Right forelimb (tissue), 1 donor: ENCODE results near the gene IPO11.
"Not testable (repeated sequence)": the region's sequence is repeated elsewhere in the genome, so short reads cannot be mapped to it uniquely, and the experiment has no call there.

Experiments used
- DNase-seq: peaks from one replicate; pipeline ENCODE4 v3.0.0-alpha.2; 2018

The IPO11 gene

GRCh38 chr5:62450259-62450658 is 37.7 kb downstream of the IPO11 start:
- no peak for DNase-seq

DNA sequence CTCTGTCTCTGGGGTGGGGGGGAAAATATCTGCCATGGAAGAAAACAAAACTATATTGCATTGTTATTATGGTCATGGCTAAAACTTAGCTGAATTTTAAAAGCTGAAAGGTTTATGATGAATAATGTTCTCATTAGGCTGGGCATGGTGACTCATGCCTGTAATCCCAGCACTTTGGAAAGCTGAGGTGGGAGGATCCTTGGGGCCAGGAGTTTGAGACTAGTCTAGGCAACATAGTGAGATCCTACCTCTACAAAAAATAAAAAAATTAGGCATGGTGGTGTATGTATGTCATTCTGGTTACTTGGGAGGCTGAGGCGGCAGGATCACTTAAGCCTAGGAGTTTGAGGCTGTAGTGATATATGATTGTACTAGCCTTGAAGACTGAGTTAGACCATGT is 44.5 kb downstream of the IPO11 start:
- DNase-seq, result no peak

DNA sequence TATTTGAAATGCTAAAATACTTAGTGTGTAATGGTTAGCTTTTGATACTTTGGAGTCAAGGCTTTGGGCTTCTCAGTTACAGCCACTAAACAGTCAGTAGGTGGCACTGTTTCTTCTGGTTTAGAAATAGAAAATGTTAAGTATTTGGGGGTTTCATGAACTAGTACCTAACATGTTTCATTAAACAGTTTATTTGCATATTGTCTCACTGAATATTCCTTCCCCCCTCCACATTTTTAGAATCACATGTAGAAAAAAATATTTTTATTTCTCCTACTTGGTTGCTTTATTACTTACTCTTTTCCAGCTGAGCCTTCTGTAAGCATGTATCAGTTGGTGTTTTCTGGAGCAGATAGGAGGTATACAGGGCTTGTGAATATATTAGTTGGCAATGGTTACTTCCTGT is 48.0 kb downstream of the IPO11 start:
- no peak for DNase-seq

DNA sequence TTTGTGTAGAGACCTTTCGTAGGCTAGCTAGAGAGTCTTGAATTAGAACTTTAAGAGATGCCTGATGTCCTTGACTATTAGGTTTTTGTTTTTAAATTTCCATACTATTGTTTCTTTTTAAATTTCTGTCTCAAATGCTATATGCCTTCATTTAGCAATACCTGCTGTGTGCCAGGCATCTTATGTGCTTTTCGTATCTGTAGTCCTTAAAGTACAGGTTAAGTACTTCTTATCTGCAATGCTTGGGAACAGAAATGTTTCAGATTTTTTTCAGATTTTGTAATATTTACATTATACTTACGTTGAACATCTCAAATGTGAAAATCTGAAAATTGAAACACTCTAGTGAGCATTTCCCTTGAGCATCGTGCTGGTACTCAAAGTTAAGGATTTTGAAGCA is 49.0 kb downstream of the IPO11 start:
- DNase-seq, result no peak

GRCh38 chr5:62465985-62466925 is 53.7 kb downstream of the IPO11 start:
- no peak for DNase-seq

DNA sequence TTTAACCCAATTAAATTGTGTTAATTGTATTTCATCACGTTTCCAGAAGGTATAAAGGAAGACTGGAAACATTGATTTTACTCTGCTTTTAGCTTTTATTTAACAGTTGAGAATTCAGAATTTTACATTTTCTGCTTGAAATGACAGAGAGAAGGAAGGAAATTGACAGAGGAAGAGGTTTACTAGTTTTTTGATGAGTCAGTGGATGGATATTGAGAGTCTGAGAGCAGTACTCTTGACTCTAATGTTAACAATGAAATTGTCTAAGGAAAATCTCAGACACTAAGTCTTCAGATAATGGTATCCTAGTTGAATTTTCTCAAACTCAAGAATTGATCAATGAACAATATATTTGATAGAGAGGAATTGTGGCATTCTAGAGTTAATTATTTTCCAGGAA is 60.6 kb downstream of the IPO11 start:
- DNase-seq, result no peak

- DNase-seq, result no peak
Measured at GRCh38 chr5:62475072-62475471, 62.5 kb downstream of the IPO11 start.

DNA sequence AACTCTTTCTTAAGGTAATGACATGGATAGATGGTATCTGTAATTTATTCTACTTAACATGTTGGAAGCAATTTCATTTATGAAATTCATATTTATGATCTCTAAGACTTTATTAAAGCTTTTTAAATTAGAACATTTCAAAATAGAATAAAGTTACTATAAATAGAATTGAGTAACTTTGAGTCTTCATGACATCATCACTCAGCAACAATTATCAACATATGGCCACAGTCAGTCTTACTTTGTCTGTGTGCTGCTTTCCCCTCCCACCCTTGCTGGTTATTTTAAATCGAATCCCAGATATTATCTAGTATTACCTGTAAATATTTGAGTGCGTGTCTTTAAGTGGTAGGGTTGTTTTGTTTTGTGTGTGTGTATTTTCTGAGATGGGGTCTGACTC is 65.2 kb downstream of the IPO11 start:
- DNase-seq, result no peak

GRCh38 chr5:62483556-62483955 is 71.0 kb downstream of the IPO11 start:
- no peak for DNase-seq

DNA sequence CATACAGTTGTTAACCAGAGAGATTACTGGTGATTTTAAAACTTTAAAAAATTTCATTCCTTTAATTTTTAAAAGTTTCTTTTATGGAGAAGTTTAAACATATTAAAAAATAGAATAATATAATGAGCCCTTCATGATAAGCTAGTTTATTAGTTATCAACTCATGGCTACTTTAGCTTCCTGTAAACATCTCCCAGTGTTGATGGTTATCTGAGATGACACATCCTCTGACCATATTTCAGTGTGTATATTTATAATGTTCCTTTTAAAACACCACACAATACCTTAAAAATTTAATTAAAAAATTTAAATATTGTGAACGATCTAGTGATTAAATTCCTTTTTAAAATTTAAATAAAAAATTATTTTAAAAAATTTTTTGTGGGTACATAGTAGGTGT is 74.1 kb downstream of the IPO11 start:
- no peak for DNase-seq

- DNase-seq, result no peak
Measured at GRCh38 chr5:62488531-62488930, 76.0 kb downstream of the IPO11 start.

DNA sequence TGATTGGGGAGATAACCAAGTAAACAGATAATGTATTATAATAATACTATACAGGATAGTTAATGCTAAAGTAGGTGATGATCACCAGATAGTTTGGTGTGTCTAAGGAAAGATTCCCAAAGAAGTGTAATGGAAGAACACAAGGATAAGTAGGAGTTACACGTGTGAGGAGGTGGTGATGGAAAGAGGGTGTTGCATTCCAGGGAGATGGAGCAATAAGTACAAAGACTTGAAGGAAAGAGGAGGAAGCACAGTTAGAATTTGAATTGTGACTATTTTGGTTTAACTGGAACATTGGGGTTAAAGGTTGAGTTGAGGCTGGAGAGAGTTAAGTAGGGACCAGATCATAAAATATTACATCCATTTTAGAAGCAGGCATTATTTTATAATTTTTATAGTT is 76.9 kb downstream of the IPO11 start:
- no peak for DNase-seq

DNA sequence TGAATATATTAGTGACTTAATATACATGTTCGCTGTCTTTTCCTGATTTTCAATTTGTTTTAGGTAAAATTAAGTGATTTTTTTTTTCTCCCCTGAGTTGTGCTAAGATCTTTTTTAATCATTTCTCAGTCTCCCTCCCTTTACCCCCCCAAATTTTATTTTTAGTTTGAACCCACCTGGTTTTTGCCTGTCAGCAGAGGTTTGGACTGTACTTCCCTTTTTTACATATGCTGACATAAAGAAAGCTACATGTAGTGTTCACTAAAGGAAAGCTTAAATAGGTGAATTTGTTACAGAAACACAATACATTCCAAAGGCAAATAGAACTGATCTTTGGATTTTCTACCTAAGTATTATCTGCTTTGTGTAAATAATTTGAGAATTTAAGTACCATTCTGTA is 82.2 kb downstream of the IPO11 start:
- no peak for DNase-seq

DNA sequence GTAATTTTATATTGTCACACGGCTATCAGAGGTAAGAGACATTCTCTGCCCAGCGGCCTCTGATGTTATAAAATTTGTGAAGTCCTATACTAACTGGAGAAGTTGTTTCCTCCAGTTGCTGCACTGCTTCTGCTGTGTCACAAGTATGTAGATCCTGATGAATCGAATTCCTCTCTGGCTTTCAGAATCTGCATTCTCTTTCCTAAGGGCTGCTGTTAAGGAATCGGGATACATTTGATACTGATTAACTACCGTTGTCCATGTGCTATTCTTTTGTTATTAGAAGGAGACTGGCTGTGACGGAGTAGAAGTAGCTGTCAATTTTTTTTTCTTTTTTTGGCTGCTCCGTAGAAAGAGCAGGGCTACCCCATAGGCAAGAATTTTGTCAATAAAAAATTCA is 84.3 kb downstream of the IPO11 start:
- DNase-seq, result no peak

DNA sequence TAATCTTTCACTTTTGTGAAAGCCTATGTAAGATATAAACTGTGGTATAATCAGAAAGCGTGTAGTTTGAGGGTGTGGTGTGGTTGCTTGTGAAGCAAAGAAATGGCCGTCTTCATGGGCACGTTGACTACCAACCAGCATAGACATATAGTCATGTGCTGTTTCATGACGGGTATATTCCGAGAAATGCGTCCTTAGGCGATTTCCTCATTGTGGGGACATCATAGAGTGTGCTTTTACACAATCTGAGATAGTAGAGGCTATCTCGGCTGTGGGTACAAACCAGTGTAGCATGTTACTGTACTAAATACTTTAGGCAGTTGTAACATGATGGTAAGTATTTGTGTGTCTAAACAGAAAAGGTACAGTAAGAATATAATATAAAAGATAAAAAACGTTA is 86.4 kb downstream of the IPO11 start:
- no peak for DNase-seq

- no peak for DNase-seq
Measured at GRCh38 chr5:62499756-62500155, 87.2 kb downstream of the IPO11 start.

GRCh38 chr5:62502456-62503101 is 90.0 kb downstream of the IPO11 start:
- no peak for DNase-seq

DNA sequence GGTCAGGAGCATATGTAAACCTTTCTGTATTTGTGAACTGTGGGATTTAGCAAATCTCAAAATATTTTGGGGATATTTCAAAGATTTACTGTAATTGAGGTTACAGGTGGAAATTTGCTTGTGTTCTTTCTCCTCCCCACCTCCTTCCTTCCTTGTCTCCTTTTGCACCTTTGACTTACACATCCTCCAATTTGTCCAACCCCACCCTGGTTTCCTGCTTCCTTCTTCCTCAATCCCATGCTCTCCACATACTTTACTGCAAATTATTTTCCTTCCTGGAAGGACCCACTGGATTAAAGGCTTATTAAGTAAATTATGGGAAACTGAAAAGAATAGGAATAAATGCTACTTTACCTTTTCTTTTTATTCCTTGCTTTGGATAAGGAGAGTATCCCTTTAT is 91.6 kb downstream of the IPO11 start:
- no peak for DNase-seq

DNA sequence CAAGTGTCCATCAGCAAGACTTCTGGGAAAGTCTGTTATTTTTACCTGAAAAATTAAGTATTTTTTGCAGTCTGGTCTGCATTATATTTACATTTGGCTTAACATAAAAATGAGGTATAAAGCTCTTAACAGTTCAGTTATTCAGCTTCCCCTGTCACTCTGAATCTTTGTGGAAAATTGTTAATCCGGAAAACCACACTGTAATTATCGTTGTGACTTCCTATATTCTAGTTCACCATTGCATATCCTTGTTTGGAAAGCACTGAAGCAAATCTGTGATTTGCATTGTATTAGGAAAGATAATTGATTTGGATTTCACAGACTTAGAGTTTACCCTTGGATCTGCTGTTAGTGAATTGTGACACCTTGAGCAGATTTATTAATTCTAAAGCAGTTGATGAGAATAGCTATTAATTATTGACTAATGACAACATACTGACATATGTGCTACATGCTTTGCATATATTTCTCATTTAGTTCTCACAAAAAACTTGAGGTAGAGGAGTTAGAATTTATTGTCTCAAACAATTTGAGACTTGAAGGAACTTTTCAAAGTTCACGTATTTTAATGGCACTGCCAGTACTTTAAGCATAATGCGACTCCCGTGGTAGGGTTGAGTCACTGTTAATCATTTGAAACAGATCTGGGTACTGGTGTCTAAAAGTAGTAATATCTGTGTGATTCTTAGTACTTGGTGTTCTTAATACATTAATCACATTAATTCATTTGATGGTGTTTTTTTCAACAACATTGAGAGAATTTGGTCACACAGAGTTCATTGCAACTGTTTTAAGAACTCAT is 94.3 kb downstream of the IPO11 start:
- DNase-seq, result no peak

- not testable (repeated sequence) for DNase-seq
Measured at GRCh38 chr5:62508760-62509159, 96.2 kb downstream of the IPO11 start.

GRCh38 chr5:62509806-62510205 is 97.2 kb downstream of the IPO11 start:
- no peak for DNase-seq

- DNase-seq, result not testable (repeated sequence)
Measured at GRCh38 chr5:62513085-62513484, 100.5 kb downstream of the IPO11 start.

GRCh38 chr5:62514510-62515119 is 102.1 kb downstream of the IPO11 start:
- DNase-seq, result no peak
